Left lung (tissue), 14 donors: ENCODE measurements around the gene CEL. TPM values are rescaled to one million over a fixed set of nuclear protein-coding genes. Genes with fewer than 3 reads are reported as not detected.
"Not testable (repeated sequence)": the region's sequence is repeated elsewhere in the genome, so short reads cannot be mapped to it uniquely, and the experiment has no call there.

Experiments used
- ATAC-seq: fragments of 200-7000 bp; cut with Tn5 transposase; one replicate; pipeline ENCODE4 v1.9.1; 2020; ENCODE audit warnings: moderate library complexity
- DNase-seq, 4 donors: peaks; one replicate each; pipeline ENCODE4 v3.0.0-alpha.2; 2013 to 2020
- H3K27ac ChIP-seq, 2 donors: fragments of 200-600 bp; sonication (generic) in 1 of 2; one replicate each; pipeline versions ENCODE4 v1.5.0 to v1.8.0; 2020 to 2021
- H3K27me3 ChIP-seq, 2 donors: fragments of 200-600 bp; sonication (generic) in 1 of 2; one replicate each; pipeline versions ENCODE4 v1.5.0 to v1.8.0; 2020 to 2021
- H3K36me3 ChIP-seq, 2 donors: fragments of 200-600 bp; sonication (generic) in 1 of 2; one replicate each; pipeline versions ENCODE4 v1.5.0 to v1.8.0; 2020 to 2021
- H3K4me1 ChIP-seq, 2 donors: fragments of 200-600 bp; one replicate each; pipeline ENCODE4 v1.8.0; 2021
- H3K4me3 ChIP-seq, 2 donors: fragments of 200-600 bp; sonication (generic) in 1 of 2; one replicate each; pipeline versions ENCODE4 v1.5.0 to v1.8.0; 2020 to 2021; ENCODE audit warnings: mild to moderate bottlenecking in 1 of 2
- H3K9me3 ChIP-seq, 2 donors: fragments of 200-600 bp; sonication (generic) in 1 of 2; one replicate each; pipeline versions ENCODE4 v1.5.0 to v1.8.0; 2020 to 2021
- CTCF ChIP-seq, 2 donors: fragments of 200-600 bp; sonication (generic) in 1 of 2; IDR thresholded peaks; one replicate each; pipeline versions ENCODE4 v1.5.0 to v1.8.0; 2021; ENCODE audit warnings: antibody characterized with exemption in 2 of 2
- intact Hi-C, 2 donors: fragments of 100-400 bp; cut with DNase I; formaldehyde crosslinking; loops; one replicate each; pipeline versions ENCODE4 v1.11.2 to v1.14.2; 2022
- long read RNA-seq, 12 donors: library from polyadenylated mRNA in 2 of 12; unstranded in 2 of 12; transcript quantifications; one replicate each; pipeline ENCODE4 v2.0.0 and lab custom pipeline, GENCODE V29; 2019 to 2026
- polyA plus RNA-seq, 6 donors: library from polyadenylated mRNA; unstranded; fragments of 120-200 nt; gene quantifications; one replicate each; pipeline ENCODE4 v1.2.1, GENCODE V29; 2013; ENCODE audit not compliant: insufficient read length in 6 of 6
- total RNA-seq, 2 donors: library from RNA; stranded (reverse); fragmentation: NEBNext Ultra II Directional; extraction: Animal tissue kit (Norgen Biotek cat#: 25700); gene quantifications; one replicate each; pipeline ENCODE4 v1.2.1, GENCODE V29; 2021
- donor health status: DM: no; HTN: yes; CAD: no.
- donor health status: DM: no; HTN: no; CAD: no.

The CEL gene
- 1 to 10 TPM in 1 of 2 donors, under 1 TPM in 1; 0.47 to 1.1 TPM for total RNA-seq
- polyA plus RNA-seq, result 1 to 10 TPM; 1.5 to 2.6 (median 2.2) TPM
- long read RNA-seq, donor 1, result 0 reads
- long read RNA-seq, donor 2, result 0 reads
- long read RNA-seq, donor 3, result 0 reads
- long read RNA-seq, donor 4, result 0 reads
- long read RNA-seq, donor 5, result 0 reads
- long read RNA-seq, donor 6, result 0 reads
- long read RNA-seq, donor 7, result 0 reads
- long read RNA-seq, donor 8, result 0 reads
- long read RNA-seq, donor 9, result 0 reads
- long read RNA-seq, donor 10, result 0 reads
- long read RNA-seq, donor 11, result 0 reads
- long read RNA-seq, donor 12, result 0 reads

GRCh38 chr9:133061764-133062145 is at the start of gene CEL:
CEL (plus strand) TSS chr9:133061981; CDS start chr9:133062003, 22 bp downstream.
- intact Hi-C loops, H3K4me3 ChIP-seq, H3K27ac ChIP-seq, H3K9me3 ChIP-seq, DNase-seq, ATAC-seq, H3K27me3 ChIP-seq: not testable (repeated sequence)
- peaks cover 0 to 20% of the 10 kb centered on the region in 2 donors for H3K36me3 ChIP-seq
- H3K4me1 ChIP-seq, result peaks cover 0 to 14% of the 10 kb centered on the region in 2 donors

DNA sequence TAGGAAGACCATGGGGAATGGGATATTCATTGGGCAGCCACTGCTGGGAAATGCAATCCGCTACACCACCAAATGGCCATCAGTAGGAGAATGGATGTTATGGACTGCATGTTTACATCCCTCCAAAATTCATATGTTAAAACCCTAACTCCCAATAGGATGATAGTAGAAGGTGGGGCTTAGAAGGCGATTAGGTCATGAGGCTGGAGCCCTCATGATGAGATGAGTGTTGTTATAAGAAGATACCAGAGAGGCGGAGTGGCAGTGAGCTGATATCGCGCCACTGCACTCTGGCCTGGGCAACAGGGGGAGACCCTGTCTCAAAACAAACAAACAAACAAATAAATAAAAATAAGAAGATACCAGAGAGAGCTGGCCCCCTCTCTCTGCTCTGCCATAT is 47.1 kb upstream of the CEL start:
- intact Hi-C loops, result no loop called here
- Histone ChIP-seq H3K27ac (no peak overlapping the region), H3K27me3 (peaks cover 0 to 3% of the 10 kb centered on the region in 2 donors), H3K4me3 (no peak overlapping the region), H3K36me3 (no peaks in the 10 kb centered on the region), H3K9me3 (peaks cover 3 to 11% of the 10 kb centered on the region in 2 donors), H3K4me1 (no peaks in the 10 kb centered on the region)
- no peak for TF ChIP-seq CTCF (IDR thresholded peaks at IDR 0.05)
- DNase-seq (no peak), ATAC-seq (no peak)

- Histone ChIP-seq H3K4me1 (peaks cover 0 to 8% of the 10 kb centered on the region in 2 donors), H3K27ac (no peak overlapping the region), H3K9me3 (no peaks in the 10 kb centered on the region), H3K36me3 (no peaks in the 10 kb centered on the region), H3K27me3 (no peaks in the 10 kb centered on the region), H3K4me3 (no peak overlapping the region)
- ATAC-seq, result peak; percentile 21
- DNase-seq, result peak in 2 of 4 donors; percentile 13 to 85
- intact Hi-C loops, result no loop called here
- no peak for TF ChIP-seq CTCF (IDR thresholded peaks at IDR 0.05)
Observed at GRCh38 chr9:133023117-133023890, 38.5 kb upstream of the CEL start.

GRCh38 chr9:133026426-133026825 is 35.4 kb upstream of the CEL start:
- Histone ChIP-seq H3K4me3 (no peak overlapping the region), H3K27me3 (no peaks in the 10 kb centered on the region), H3K4me1 (peaks cover 10 to 22% of the 10 kb centered on the region in 2 donors), H3K9me3 (no peaks in the 10 kb centered on the region), H3K27ac (no peak overlapping the region), H3K36me3 (no peaks in the 10 kb centered on the region)
- DNase-seq, result no peak
- intact Hi-C loops, result no loop called here
- no peak for ATAC-seq
- no peak for TF ChIP-seq CTCF (IDR thresholded peaks at IDR 0.05)

DNA sequence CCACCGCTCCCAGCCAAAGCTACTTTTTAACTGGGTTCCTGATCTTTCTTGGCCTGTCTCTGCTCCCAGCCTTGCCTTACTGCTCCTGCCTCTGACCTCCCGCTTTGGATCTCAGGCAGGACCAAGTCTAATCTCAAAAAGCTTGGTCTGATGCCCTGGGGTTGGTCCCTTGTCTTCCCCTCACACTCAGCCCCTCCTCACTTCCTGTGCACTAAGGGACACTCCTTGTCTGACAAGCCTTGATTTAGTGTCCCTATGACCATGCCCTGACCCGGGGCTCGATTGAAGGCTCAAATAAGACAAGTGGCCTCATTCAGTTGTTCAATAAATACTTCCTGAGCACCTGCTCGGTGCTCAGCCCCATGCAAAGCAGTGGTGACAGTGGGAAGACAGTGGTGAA is 34.6 kb upstream of the CEL start:
- H3K27ac ChIP-seq, result no peak overlapping the region
- peak in 1 of 4 donors; percentile 6 for DNase-seq
- H3K36me3 ChIP-seq, result no peaks in the 10 kb centered on the region
- TF ChIP-seq CTCF (IDR thresholded peaks at IDR 0.05), result no peak
- H3K4me1 ChIP-seq, result peaks cover 17 to 27% of the 10 kb centered on the region in 2 donors
- no peak overlapping the region for H3K4me3 ChIP-seq
- intact Hi-C loops, result no loop called here
- no peak for ATAC-seq
- H3K27me3 ChIP-seq, result no peaks in the 10 kb centered on the region
- no peaks in the 10 kb centered on the region for H3K9me3 ChIP-seq
